ENCODE data around the gene CHRM4.

CHRM4 gene

DNA sequence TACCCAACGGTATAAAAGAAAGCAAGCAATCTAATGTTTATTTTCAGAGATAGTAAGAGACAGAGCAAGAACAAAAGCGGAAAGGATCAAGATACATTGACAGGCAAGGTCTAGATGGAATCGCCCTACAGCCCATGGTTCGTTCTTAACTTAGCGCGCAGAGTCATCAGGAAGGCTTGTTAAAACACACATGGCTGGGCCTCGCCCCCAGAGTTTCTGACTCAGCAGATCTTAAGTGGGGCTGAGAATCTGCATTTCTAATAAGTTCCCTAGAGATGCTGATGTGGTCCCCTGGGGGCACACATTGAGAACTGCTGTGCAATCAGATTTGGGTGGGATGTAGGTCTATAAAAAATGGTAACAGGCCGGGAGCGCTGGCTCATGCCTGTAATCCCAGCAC is 35.8 kb upstream of the CHRM4 start:
- no peak overlapping the region for H3K27ac ChIP-seq
- TF ChIP-seq, protein P1, sequence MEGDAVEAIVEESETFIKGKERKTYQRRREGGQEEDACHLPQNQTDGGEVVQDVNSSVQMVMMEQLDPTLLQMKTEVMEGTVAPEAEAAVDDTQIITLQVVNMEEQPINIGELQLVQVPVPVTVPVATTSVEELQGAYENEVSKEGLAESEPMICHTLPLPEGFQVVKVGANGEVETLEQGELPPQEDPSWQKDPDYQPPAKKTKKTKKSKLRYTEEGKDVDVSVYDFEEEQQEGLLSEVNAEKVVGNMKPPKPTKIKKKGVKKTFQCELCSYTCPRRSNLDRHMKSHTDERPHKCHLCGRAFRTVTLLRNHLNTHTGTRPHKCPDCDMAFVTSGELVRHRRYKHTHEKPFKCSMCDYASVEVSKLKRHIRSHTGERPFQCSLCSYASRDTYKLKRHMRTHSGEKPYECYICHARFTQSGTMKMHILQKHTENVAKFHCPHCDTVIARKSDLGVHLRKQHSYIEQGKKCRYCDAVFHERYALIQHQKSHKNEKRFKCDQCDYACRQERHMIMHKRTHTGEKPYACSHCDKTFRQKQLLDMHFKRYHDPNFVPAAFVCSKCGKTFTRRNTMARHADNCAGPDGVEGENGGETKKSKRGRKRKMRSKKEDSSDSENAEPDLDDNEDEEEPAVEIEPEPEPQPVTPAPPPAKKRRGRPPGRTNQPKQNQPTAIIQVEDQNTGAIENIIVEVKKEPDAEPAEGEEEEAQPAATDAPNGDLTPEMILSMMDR (conservative IDR thresholded peaks at IDR 0.05), result no peak

DNA sequence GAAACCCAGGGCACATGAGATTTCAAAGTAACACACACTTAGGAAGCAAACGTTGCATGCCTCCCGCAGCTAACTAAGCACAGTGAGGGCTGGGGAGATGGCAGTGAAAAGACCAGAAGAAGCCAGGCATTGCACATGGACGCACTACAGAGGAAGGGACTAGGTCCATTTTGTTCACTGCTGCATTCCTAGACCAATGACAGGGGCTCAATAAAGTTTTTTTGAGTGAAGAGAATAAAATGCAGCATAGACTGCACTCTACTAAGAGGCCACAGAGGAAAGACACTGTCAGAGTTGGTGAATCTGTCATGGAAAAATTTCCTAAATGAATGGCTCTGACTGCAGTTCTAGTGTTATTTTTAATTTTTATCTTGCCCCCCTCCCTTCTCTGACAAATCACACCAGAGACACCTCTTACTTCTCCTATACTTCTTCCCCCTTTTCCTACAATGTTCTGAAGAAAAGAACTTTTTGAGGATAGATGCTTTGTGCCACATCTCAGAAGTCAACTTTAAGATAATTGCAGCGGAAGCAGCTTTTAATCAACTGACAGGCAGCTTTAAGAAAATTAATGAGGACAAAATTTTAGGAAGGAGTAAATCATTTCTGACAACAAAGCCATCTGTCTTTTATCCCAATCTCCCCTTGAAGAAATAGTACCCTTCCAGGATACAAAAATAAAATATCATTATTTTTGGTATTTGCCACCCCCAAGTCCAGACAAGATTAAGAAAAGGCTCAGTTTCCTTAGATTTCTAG is 34.8 kb upstream of the CHRM4 start:
- TF ChIP-seq, protein P1 (conservative IDR thresholded peaks at IDR 0.05), result no peak
- H3K27ac ChIP-seq, result no peak overlapping the region

DNA sequence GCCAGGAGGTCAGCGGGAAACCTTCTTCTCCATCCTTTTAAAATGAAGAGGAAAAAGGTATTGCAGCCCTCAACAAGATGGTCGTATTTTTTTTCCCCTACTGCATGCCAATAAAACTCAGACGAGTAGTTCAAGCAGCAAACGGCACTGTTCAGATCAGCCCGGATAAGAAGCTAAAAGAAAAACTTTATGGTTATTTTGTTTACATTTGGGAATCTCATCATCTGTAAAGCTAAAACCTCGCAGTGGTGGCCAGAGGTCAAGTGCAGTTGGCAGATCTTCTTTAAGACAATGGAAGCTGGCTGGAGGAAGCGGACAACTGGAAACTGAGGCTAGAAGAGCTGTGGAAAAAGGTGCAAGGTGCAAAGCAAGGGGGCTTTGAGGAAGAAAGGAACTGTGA is 31.0 kb upstream of the CHRM4 start:
- TF ChIP-seq, protein P1 (conservative IDR thresholded peaks at IDR 0.05), result no peak
- H3K27ac ChIP-seq, result peak overlapping the region; percentile 27

DNA sequence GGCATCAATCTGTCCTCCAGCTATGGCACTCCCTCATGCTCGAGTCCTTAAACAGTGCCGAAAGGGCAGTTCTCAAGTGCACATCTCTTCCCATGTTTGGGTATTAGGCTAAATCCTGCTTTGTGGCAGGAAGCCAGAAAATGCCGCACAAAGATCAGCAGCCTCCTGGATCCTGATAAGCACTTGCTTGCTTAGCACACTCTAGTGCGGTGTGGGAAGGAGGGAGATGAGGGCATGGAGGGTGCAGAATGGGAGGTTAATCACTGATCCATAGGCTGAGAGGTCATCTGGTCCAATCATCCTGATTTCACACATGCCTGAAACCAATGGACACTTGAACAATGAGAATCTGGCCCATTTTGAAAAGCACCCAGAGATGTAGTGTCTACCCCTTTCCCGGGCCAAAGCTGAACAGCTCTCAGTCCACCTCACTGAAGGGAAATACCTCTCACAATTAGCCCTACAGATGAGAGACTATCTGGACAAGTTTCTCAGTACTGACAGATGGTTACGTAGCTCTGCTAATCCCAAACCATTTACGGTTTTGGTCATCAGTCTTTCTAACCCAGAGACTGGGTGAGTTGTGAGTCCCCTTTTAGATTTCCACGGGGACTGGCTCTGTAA is 29.8 kb upstream of the CHRM4 start:
- no peak overlapping the region for H3K27ac ChIP-seq
- TF ChIP-seq, protein P1 (conservative IDR thresholded peaks at IDR 0.05), result no peak

DNA sequence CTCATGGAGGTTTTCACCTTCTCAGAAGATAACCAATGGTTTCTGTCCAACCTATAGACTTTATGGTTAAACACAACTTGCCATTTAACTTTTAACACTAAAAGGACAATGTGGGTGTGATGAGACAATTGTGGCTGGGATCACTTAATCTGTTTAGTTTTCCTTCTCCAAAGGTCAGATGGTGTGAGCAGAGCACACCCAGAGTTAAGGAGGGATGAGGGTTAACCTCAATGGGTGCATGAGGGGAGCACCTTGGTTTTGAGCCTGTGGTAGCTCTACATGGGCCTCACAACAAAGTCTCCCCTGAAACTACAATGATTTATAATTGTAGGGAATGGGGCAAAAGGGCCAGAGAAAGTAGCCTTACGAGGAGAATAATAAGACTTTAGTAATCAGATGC is 28.9 kb upstream of the CHRM4 start:
- TF ChIP-seq, protein P1 (conservative IDR thresholded peaks at IDR 0.05), result no peak
- H3K27ac ChIP-seq, result no peak overlapping the region

DNA sequence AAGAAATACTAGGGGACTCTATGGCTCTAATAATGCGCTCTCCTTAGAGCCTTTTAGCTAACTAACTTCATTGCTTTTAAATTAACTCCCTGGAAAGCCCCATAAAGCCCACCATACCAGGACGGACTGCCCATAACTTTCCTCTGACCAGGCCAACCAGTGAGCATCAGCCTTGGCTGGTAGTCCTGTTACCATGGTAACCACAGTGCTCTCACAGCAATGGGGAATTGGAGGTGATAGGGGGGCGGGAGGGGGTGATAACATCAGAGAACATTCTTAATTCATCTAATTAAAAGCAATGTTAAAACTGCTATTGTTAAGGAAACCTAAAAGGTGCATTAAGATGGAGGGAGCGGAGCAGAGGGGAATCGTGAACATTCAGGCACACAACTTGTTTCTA is 27.2 kb upstream of the CHRM4 start:
- TF ChIP-seq, protein P1 (conservative IDR thresholded peaks at IDR 0.05), result no peak
- no peak overlapping the region for H3K27ac ChIP-seq

DNA sequence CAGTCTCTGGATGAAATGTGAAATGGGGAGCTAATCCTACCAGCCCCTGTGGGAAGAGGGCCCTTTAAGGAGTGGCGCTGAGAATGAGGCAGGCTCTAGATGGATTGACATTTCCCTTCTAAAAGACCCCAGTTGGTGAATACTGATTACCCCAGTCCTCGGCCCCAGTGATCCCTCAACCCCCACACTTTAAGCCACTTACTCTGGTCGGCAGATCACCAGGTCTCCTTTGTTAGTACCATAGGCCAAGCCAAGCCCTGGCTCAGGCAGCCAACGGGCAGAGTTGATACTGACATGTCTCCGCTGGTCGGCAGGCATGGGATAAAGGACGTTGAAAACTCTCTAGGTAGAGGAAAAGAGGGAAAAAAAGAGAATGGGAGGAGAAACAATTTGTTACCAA is 26.1 kb upstream of the CHRM4 start:
- TF ChIP-seq, protein P1 (conservative IDR thresholded peaks at IDR 0.05), result no peak
- H3K27ac ChIP-seq, result no peak overlapping the region
